SJSA1 (cell line): ENCODE data around the gene APOBEC2. TPM values are rescaled to one million over a fixed set of nuclear protein-coding genes. Genes with fewer than 3 reads are reported as not detected.
A peak's percentile ranks its signal among the peaks of the same experiment; 100 is the strongest.

Source experiments
- DNase-seq, 2 experiments: peaks; one replicate each; pipeline ENCODE4 v3.0.0-alpha.2; 2015 to 2020; ENCODE audit warnings: low spot score in 2 of 2, low read depth in 1 of 2
- H3K27ac ChIP-seq: fragments of 250-450 bp; sonication (Bioruptor Pico); 2 replicates; pipeline ENCODE4 v1.5.1; 2020; ENCODE audit warnings: mild to moderate bottlenecking, moderate library complexity
- H3K27me3 ChIP-seq: fragments of 250-450 bp; sonication (Bioruptor Pico); replicated peaks from 2 replicates; pipeline ENCODE4 v1.5.1; 2020; ENCODE audit warnings: mild to moderate bottlenecking, moderate library complexity
- H3K36me3 ChIP-seq: fragments of 250-450 bp; sonication (Bioruptor Pico); 2 replicates; pipeline ENCODE4 v1.5.1; 2020; ENCODE audit warnings: mild to moderate bottlenecking
- H3K4me1 ChIP-seq: fragments of 250-450 bp; sonication (Bioruptor Pico); replicated peaks from 2 replicates; pipeline ENCODE4 v1.6.1; 2021; ENCODE audit warnings: mild to moderate bottlenecking
- H3K4me3 ChIP-seq: fragments of 250-450 bp; sonication (Bioruptor Pico); 2 replicates; pipeline ENCODE4 v1.5.1; 2020; ENCODE audit warnings: mild to moderate bottlenecking
- H3K9me3 ChIP-seq: fragments of 250-450 bp; sonication (Bioruptor Pico); replicated peaks from 2 replicates; pipeline ENCODE4 v1.5.1; 2020; ENCODE audit warnings: mild to moderate bottlenecking
- total RNA-seq: library from RNA; depleted of rRNA; stranded (reverse); fragments of >200 nt; shearing (Covaris generic); gene quantifications from 2 replicates; pipeline ENCODE4 v1.2.3, GENCODE V29; 2014

APOBEC2 gene
- total RNA-seq, 1 experiment from 2014 or later = not detected

DNA sequence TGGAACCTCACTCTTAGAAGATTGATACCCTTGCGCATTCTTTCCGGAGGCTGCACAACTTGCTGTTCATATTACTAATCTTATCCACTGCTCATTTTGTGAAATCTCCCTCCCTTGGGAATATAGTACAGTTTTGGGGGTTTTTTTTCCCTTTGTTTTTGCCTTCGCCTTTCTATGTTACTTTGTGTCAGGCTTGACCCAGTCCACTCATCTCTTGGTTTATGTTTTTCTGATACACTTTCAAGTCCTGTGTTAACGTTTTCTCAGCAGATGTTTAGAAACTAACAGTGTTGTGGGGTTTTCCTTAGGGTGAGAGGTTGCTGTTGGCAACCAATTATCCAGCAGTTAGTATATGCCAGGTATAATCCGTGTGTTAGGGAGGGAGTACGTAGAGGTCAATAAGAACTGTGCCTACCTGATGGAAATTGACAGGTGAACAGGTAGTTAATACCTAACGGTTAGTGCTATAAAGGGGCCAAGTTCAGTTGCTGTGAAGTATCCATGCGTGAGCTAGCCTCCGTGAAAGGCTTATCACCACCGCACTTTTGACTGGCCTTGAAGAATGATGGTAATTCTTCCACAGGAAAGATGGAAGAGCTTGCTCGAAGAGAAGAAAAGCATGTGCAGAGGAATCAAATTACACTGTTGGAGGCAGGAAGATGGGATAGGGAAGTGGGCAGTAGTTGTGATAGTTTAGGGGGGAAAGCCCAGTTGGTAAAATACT, 21.1 kb downstream of the APOBEC2 start:
- no peaks in the 10 kb centered on the region for H3K9me3 ChIP-seq
- H3K36me3 ChIP-seq = peaks cover 12% of the 10 kb centered on the region
- DNase-seq = peak in 1 of 2 experiments; percentile 7
- H3K27ac ChIP-seq = peak overlapping the region; percentile 79
- peak overlapping the region; percentile 76 for H3K4me3 ChIP-seq
- peaks cover 6% of the 10 kb centered on the region for H3K4me1 ChIP-seq
- H3K27me3 ChIP-seq = no peaks in the 10 kb centered on the region

DNA sequence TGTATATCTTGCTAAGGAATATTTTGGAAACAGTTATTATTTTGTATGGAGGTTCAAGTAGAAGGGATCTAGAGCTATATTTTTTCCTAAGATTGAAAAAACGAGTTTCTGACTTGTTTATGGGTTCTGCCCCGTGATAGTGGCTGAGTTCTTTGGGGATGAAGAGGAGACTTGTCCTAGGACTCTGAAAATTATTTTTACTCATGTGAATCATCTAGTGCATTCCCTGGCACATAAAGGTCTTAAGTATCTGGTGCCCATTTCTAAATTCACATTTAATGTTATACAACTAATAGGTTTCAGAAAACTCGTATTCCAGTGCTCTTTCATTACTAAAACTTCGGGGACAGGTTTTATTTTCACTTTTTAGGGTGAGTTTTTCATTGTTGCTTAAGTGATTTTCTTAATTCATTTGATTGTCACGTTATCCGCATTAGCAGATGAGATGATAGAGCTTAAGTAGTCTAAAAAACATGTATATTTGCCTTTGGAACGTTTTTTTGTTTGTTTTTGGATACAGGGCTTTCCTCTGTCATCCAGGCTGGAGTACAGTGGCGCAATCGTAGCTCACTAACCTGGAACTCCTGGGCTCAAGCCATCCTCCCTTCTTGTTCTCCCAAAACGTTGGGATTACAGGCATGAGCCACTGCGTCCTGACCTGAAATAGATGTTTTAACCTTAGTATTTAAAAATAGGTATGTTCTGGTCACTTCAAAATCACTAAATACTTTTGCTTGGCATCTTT, 21.9 kb downstream of the APOBEC2 start:
- no peak for DNase-seq
- H3K27ac ChIP-seq = no peak overlapping the region

DNA sequence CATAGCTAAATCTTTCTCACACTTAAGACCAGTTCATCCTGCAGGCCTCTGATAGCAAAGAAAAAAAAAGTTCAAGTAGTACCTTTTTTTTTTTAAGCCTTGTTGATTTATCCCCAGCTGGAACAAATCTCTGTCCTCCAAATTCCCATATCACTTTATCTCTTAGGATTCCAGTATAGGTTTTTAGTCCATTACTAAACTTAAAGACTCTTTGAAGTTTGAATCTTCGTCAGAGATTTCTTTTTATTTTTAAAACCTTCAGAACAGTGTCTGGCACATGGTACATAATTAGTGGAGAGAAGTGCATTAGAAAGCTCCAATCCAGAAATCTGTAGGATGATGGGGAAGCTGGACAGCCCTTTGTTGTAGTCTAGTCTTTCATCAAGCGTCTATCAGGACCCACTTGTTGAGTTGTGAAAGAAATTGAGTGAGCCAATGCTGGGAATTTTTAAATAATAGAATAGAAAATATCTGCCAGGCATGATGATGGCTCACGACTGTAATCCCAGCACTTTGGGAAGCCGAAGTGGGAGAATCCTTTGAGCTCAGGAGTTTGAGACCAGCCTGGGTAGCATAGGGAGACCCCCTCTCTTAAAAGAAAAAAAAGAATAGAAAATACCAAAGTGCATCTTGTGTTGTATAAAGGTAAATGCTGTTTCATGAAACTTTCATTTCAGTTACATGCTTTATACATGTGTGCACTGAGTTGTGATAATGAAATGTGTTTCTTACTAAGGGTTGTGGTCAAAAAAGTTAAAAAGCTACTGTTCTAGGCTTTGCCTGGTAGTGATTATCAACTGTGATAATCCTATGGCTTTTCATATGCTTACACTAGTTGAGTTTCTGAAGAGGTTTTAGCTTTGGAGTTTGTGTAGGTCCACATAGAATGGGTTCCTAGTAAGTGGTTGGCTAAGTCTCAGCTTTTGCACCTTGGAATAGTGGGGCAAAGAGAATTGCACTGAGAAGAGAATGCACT, 22.9 kb downstream of the APOBEC2 start:
- no peak for DNase-seq
- H3K4me3 ChIP-seq = no peak overlapping the region
- peaks cover 6% of the 10 kb centered on the region for H3K4me1 ChIP-seq
- no peaks in the 10 kb centered on the region for H3K27me3 ChIP-seq
- no peaks in the 10 kb centered on the region for H3K9me3 ChIP-seq
- H3K36me3 ChIP-seq = peaks cover 27% of the 10 kb centered on the region
- no peak overlapping the region for H3K27ac ChIP-seq

More for the DNA sequence above, 21.9 kb downstream of the APOBEC2 start:
- H3K4me1 ChIP-seq = peaks cover 6% of the 10 kb centered on the region
- peaks cover 17% of the 10 kb centered on the region for H3K36me3 ChIP-seq
- H3K27me3 ChIP-seq = no peaks in the 10 kb centered on the region
- H3K9me3 ChIP-seq = no peaks in the 10 kb centered on the region
- H3K4me3 ChIP-seq = peak overlapping the region; percentile 76

DNA sequence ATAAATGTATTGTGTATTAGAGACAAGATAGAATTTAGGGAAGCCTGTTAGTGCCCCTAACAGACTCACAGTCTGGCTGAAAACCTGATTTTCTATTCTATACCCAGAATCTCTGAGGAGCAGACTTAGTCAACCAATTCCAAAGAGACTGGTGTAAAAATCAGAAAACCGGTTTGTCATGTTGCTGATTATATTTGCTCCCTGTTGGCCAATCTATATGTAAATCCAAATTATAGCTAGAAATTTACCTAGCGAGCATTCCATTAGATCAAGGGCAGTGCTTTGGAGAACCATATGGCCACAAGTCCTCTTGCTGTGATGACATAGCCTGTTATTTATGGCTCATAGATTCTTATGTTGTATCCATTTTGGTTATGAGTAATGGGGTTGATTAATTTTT, 24.5 kb downstream of the APOBEC2 start:
- H3K4me1 ChIP-seq = peaks cover 6% of the 10 kb centered on the region
- no peak for DNase-seq
- no peaks in the 10 kb centered on the region for H3K27me3 ChIP-seq
- no peak overlapping the region for H3K4me3 ChIP-seq
- H3K9me3 ChIP-seq = no peaks in the 10 kb centered on the region
- peaks cover 38% of the 10 kb centered on the region for H3K36me3 ChIP-seq
- no peak overlapping the region for H3K27ac ChIP-seq

DNA sequence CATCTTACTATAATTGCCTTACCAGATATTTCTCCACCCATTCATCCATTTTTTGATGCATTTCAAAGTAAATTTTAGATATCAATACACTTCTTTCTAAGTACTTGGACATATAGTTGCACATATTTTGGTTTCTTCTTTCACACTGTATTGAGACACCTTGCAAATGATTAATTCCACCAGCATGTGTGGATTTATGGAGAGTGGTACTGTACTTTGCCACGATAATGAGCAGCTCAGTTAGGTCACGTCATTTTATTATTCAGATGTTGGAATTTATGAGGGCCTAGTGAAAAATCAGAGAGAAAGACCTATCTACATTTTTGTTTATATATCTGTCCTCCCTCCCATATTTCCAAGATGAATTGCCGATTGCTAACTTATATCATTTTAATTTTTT, 25.1 kb downstream of the APOBEC2 start:
- Histone ChIP-seq H3K9me3 (no peaks in the 10 kb centered on the region), H3K27ac (no peak overlapping the region), H3K36me3 (peaks cover 42% of the 10 kb centered on the region), H3K4me3 (no peak overlapping the region), H3K27me3 (no peaks in the 10 kb centered on the region), H3K4me1 (peaks cover 6% of the 10 kb centered on the region)
- DNase-seq = no peak

DNA sequence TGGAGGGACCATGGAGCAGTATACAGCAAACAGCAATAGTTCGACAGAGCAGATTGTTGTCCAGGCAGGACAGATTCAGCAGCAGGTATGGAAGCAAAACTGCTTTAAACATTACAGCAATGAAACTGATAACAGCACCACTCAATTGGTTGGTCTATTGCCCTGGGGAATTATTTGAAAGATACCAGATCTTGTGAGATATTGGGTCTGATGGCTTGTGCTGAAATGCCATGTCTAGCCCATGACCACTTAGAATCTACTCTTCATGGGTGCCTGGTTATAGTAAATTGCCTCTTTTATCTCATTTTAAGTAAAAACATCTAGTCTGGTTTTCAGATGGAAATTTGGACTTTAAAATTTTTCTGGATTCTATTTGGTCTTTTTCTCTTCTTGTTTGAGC, 26.1 kb downstream of the APOBEC2 start:
- Histone ChIP-seq H3K4me3 (no peak overlapping the region), H3K27me3 (no peaks in the 10 kb centered on the region), H3K4me1 (peaks cover 5% of the 10 kb centered on the region), H3K27ac (no peak overlapping the region), H3K9me3 (no peaks in the 10 kb centered on the region), H3K36me3 (peaks cover 48% of the 10 kb centered on the region)
- DNase-seq = no peak

DNA sequence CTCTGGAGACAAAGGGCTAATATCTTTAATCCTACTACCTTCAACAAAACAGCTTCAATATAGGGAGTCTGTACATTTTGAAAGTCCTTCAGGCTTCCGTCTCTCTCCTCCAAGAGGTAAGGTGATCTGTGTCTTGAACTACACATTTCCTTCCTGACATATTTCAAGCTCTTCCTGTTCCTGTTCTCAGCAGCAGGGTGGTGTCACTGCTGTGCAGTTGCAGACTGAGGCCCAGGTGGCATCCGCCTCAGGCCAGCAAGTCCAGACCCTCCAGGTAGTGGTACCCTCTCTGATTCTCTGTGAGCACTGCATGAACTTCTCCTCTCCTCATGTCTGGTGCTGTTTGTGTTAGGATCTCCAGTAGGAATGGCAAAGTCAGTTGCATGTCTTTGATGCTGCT, 27.6 kb downstream of the APOBEC2 start:
- Histone ChIP-seq H3K36me3 (peaks cover 63% of the 10 kb centered on the region), H3K27ac (no peak overlapping the region), H3K4me1 (no peaks in the 10 kb centered on the region), H3K27me3 (no peaks in the 10 kb centered on the region), H3K9me3 (no peaks in the 10 kb centered on the region), H3K4me3 (no peak overlapping the region)
- no peak for DNase-seq

DNA sequence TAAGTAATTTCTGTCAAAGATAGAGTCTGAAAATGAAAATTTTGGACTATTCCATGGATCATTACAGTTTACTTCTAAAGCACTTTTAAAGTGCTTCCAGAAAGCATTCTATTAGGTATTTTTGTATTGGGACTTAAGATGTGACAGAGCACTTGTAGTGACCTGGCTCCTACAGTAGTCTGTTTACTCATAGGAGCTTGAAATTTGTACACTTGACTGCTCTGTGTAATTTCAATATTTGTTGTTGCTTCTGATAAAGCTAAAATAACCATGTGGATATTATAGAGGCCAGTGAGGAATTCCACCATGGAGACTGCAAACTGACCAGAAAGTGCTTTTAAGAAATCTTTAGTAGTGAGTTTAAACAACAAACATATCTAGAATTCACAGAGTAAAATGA, 30.1 kb downstream of the APOBEC2 start:
- H3K36me3 ChIP-seq = peaks cover 82% of the 10 kb centered on the region
- no peak overlapping the region for H3K27ac ChIP-seq
- no peak for DNase-seq
- no peaks in the 10 kb centered on the region for H3K27me3 ChIP-seq
- H3K4me1 ChIP-seq = no peaks in the 10 kb centered on the region
- no peak overlapping the region for H3K4me3 ChIP-seq
- H3K9me3 ChIP-seq = no peaks in the 10 kb centered on the region

DNA sequence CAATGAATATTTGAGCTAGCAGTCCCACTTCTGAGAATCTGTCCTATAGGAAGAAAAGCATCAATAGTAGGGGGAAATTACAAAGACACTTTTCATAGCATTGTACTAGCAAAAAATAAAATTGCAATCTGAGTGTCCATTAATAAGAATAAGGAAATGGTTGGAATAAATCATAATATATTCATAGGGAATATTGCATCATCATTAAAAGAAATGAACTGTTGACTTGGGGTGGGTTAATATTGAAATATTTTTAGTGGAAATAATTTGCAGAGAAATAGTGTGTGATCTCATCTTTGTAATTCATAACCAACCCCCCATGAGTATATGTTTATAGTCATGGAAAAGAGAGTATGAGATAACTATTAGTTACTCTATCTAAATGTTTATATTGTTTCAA, 32.2 kb downstream of the APOBEC2 start:
- peaks cover 84% of the 10 kb centered on the region for H3K36me3 ChIP-seq
- no peak overlapping the region for H3K4me3 ChIP-seq
- no peaks in the 10 kb centered on the region for H3K4me1 ChIP-seq
- no peak overlapping the region for H3K27ac ChIP-seq
- DNase-seq = no peak
- H3K9me3 ChIP-seq = no peaks in the 10 kb centered on the region
- no peaks in the 10 kb centered on the region for H3K27me3 ChIP-seq

DNA sequence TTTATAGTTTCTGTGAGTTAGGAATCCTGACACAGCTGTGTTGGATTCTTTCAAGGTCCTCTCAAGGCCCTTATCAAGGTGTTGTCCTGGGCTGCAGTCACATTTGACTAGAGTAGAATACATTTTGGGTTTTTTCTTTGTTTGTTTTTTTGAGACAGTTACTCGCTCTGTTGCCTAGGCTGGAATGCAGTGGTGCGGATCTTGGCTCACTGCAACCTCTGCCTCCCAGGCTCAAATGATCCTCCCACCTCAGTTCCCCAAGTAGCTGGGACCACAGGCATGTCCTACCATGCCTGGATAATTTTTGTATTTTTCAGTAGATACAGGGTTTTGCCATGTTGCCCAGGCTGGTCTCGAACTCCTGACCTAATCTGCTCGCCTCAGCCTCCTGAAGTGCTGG, 35.4 kb downstream of the APOBEC2 start:
- peaks cover 90% of the 10 kb centered on the region for H3K36me3 ChIP-seq
- H3K4me3 ChIP-seq = no peak overlapping the region
- no peaks in the 10 kb centered on the region for H3K9me3 ChIP-seq
- no peaks in the 10 kb centered on the region for H3K27me3 ChIP-seq
- no peaks in the 10 kb centered on the region for H3K4me1 ChIP-seq
- DNase-seq = no peak
- H3K27ac ChIP-seq = no peak overlapping the region

DNA sequence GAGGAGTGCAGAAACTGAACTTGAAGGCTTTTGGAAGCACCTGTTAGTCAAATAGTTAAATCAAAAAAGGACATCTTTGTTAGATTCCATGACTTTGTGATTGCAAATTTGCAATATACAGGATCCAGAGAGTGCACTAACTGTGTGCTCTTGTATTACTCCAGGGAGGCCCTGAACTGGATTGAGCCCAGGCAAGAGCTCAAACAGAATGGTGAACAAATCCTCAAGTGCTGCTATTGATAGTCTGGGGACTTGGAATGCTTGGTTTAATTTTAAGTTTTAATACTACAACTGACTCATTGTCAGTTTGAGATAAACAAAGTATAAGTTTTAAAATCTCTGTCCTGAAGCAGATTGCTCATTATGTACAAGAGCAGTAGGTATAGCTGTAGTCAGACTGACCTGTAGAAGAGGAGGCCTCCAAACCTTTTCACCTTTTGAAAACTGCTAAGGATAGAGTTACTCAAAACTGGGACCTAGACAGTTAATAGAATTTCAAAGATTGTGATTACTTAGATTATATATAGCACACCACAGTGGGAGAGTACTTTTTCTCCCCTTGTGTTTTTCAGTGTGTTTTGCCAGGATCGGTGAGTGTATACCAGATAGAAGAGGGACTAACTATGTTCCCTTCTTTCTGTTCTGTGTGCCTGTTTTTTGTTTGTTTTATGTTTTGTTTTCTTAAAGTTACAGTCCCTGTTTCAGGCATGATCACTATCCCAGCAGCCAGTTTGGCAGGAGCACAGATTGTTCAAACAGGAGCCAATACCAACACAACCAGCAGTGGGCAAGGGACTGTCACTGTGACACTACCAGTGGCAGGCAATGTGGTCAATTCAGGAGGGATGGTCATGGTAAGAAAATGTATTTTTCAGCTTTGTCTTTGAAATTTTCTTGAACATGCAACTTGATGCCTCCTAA, 38.1 kb downstream of the APOBEC2 start:
- no peak for DNase-seq
- no peaks in the 10 kb centered on the region for H3K9me3 ChIP-seq
- H3K27me3 ChIP-seq = no peaks in the 10 kb centered on the region
- H3K4me1 ChIP-seq = no peaks in the 10 kb centered on the region
- H3K27ac ChIP-seq = no peak overlapping the region
- peaks cover 90% of the 10 kb centered on the region for H3K36me3 ChIP-seq
- H3K4me3 ChIP-seq = no peak overlapping the region

DNA sequence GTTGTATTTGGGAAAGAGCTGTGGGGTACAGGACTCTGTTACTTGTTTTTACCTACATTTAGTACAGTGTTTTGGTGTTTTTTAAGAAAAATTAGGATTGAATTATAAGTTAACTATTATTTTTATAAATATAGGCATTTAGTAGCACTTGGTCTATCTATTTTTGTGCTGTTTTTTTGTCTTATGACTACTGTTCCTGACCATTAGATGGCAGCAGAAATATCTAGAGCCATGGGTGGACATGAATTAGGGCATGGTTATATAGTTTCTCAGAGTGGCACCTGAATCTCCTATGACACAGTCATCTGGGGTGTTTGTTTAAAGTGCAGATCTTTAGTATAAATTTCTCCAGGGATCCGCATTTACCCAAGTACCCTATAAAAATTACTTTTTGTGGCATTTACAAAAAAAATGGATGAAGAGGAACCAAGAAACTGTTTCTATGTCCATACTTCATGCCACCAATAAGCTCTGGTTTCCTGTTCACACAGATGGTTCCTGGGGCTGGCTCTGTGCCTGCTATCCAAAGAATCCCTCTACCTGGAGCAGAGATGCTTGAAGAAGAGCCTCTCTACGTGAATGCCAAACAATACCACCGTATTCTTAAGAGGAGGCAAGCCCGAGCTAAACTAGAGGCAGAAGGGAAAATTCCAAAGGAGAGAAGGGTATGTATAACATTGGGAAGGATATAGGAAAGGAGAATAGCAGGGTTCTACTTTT, 39.6 kb downstream of the APOBEC2 start:
- peaks cover 3% of the 10 kb centered on the region; the same call in 1 of the 2 replicates for H3K4me1 ChIP-seq
- no peaks in the 10 kb centered on the region for H3K9me3 ChIP-seq
- H3K27me3 ChIP-seq = no peaks in the 10 kb centered on the region
- H3K4me3 ChIP-seq = no peak overlapping the region
- H3K36me3 ChIP-seq = peaks cover 96% of the 10 kb centered on the region
- no peak for DNase-seq
- H3K27ac ChIP-seq = no peak overlapping the region
